Measurements from ENCODE around the gene EML6. TPM values are rescaled to one million over a fixed set of nuclear protein-coding genes. Genes with fewer than 3 reads are reported as not detected.

Gene EML6
- total RNA-seq (2022; extraction: Qiagen RNA extraction; ENCODE audit: low read depth) = 1.0 to 2.4 TPM (median 1.2 TPM) in 5 replicates

GRCh38 chr2:54723131-54723995 lies at the start of gene EML6:
EML6 (plus strand) TSS chr2:54723662; CDS start chr2:54725062, 1,400 bp downstream.

